ENCODE data around the gene RGS12. TPM values are rescaled to one million over a fixed set of nuclear protein-coding genes. Genes with fewer than 3 reads are reported as not detected.

RGS12 gene
- total RNA-seq, 4 donors from 2014 or later: 3.5 to 63.8 (median 40.1) TPM

DNA sequence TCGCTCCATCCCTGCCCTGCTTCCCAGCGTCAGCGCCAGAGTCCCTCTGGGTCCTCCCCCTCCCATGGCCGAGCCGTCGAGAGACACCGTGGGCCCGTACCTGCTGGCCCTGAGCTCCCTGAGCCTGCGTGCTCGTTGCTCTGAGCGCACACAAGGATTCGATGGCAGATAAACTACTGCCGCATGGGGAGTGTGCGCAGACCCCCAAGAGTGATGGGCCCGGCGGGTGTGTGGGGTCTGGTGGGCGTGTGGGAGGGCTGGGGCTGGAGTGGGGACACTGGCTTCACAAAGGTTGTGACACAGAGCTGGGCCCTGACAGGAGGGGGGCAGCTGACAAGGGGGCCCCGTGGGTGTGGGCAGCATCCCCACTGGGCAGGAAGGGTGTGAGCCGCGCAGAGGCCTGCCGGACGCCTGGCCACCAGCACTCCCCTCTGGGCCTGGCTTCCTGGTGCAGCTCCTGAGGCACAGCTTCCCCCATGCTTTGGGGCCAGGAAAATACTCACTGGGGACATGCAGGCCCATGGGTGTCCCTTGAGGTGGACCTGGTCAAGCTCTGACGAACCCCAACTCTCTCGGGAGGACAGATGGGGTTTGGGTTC lies 4.8 kb upstream of the RGS12 start:
- no peak for TF ChIP-seq POLR2A (IDR thresholded peaks at IDR 0.05)
- TF ChIP-seq, protein P1, sequence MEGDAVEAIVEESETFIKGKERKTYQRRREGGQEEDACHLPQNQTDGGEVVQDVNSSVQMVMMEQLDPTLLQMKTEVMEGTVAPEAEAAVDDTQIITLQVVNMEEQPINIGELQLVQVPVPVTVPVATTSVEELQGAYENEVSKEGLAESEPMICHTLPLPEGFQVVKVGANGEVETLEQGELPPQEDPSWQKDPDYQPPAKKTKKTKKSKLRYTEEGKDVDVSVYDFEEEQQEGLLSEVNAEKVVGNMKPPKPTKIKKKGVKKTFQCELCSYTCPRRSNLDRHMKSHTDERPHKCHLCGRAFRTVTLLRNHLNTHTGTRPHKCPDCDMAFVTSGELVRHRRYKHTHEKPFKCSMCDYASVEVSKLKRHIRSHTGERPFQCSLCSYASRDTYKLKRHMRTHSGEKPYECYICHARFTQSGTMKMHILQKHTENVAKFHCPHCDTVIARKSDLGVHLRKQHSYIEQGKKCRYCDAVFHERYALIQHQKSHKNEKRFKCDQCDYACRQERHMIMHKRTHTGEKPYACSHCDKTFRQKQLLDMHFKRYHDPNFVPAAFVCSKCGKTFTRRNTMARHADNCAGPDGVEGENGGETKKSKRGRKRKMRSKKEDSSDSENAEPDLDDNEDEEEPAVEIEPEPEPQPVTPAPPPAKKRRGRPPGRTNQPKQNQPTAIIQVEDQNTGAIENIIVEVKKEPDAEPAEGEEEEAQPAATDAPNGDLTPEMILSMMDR (IDR thresholded peaks at IDR 0.05): no peak
- DNase-seq: no peak
- no peaks in the 10 kb centered on the region for H3K9me3 ChIP-seq
- H3K4me1 ChIP-seq: peaks cover 0 to 5% of the 10 kb centered on the region in 2 donors
- H3K27me3 ChIP-seq: no peaks in the 10 kb centered on the region
- H3K27ac ChIP-seq: no peak overlapping the region
- intact Hi-C loops (cut with DNase I; ENCODE audit: low total_unique reads): no loop called here
- no peak overlapping the region for H3K4me3 ChIP-seq
- no peaks in the 10 kb centered on the region for H3K36me3 ChIP-seq

DNA sequence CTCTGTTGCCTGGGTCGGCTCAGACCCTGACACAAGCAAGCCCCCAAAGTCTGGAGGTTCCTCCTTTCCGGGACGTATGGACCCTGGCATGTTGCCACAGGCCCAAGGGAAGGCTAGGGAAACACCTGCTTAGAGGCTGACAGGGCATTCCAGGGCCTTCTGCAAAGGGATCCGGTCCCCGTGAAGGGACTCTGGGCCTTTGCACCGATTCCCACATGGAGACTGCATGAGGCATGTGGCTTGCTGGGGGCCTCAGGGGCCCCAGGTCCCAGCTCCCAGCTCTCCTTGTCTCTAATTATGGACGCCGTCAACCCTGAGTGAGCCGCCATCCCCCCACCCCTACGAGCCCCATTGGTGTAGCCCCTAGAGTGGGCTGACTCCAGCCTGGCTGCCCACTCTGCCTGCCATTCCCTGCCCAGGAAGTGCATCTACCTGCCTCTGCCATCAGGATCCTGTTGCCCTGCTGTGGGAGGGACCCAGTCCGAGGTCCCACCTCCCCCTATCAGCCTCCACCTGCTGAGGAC lies 4.2 kb upstream of the RGS12 start:
- Histone ChIP-seq H3K4me3 (no peak overlapping the region), H3K27me3 (no peaks in the 10 kb centered on the region), H3K36me3 (no peaks in the 10 kb centered on the region), H3K4me1 (peaks cover 0 to 6% of the 10 kb centered on the region in 2 donors), H3K27ac (no peak overlapping the region), H3K9me3 (no peaks in the 10 kb centered on the region)
- intact Hi-C loops (cut with DNase I; ENCODE audit: low total_unique reads): no loop called here
- no peak for TF ChIP-seq POLR2A (IDR thresholded peaks at IDR 0.05)
- TF ChIP-seq, protein P1 (IDR thresholded peaks at IDR 0.05): no peak
- no peak for DNase-seq

DNA sequence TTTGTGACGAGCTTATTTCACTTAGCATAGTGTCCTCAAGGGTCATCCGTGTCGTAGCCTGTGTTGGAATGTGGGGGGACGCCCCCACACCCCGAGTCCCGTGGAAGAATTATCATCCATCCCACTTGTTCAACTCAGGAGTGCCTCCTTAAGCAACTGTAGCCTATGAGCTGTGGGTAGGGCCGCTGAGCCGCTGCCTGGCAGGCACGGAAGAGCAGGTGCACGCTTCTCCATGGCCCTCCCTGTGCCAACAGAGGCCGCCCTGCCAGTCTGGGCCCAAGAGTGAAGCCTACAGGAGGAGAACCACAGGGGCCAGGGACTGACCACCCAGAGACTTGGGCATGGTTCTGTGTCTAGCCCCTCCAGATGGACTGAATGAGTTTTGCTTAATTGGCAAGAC lies 2.3 kb upstream of the RGS12 start:
- Histone ChIP-seq H3K9me3 (no peaks in the 10 kb centered on the region), H3K27me3 (no peaks in the 10 kb centered on the region), H3K27ac (no peak overlapping the region), H3K4me3 (no peak overlapping the region), H3K4me1 (peaks cover 4 to 11% of the 10 kb centered on the region in 2 donors), H3K36me3 (no peaks in the 10 kb centered on the region)
- no peak for TF ChIP-seq POLR2A (IDR thresholded peaks at IDR 0.05)
- TF ChIP-seq, protein P1 (IDR thresholded peaks at IDR 0.05): no peak
- no peak for DNase-seq
- intact Hi-C loops (cut with DNase I; ENCODE audit: low total_unique reads): loop anchor here (5.0 kb wide), 1 partner anchor 242 kb away; the partner anchor contains the start of gene LRPAP1

DNA sequence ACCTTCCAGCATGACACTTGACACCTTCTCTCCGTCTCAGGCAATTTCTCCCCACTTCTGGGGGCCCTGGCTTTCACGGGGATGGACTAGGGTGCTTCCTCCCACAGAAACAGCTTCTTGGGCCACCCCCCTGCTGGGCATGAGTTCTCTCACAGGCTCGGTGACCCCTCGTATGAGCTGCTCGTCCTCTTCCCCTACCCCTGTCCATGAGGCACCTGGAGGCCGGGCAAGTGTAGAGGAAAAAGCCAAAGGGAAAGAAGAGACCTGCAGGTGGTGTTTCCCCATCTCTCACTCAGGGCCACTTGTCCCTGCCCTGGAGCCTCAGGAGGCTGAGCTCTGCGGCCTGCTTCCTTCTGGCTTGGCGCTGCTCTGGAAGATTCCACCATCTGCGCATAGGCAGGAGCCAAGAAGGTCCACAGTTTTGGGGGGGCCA lies 1.9 kb upstream of the RGS12 start:
- DNase-seq: no peak
- Histone ChIP-seq H3K4me1 (peaks cover 4 to 11% of the 10 kb centered on the region in 2 donors), H3K36me3 (no peaks in the 10 kb centered on the region), H3K27ac (no peak overlapping the region), H3K4me3 (no peak overlapping the region), H3K27me3 (no peaks in the 10 kb centered on the region), H3K9me3 (no peaks in the 10 kb centered on the region)
- TF ChIP-seq POLR2A (IDR thresholded peaks at IDR 0.05): no peak
- TF ChIP-seq, protein P1 (IDR thresholded peaks at IDR 0.05): no peak
- intact Hi-C loops (cut with DNase I; ENCODE audit: low total_unique reads): loop anchor here (5.0 kb wide), 1 partner anchor 241 kb away; the partner anchor contains the start of gene LRPAP1

DNA sequence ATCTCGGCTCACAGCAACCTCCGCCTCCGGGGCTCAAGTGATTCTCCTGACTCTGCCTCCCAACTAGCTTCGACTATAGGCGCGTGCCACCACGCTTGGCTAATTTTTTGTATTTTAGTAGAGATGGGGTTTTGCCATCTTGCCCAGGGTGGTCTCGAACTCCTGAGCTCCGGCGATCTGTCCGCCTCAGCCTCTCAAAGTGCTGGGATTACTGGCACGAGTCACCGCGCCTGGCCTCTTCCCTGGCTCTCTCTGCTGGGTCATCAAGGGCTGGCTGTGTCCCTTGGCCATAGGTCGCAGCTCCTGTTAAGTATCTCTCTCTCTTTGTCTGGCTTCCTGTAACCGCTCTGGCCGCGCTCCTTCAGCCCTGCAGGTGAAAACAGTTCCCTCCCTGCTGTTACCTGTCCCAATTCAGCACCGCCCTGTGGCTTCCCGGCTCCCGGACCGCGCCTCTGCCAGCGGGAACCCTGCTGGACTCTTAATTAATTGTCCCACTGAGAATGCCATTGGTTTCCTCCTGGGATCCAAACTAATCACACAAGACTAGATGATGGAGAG lies 1.3 kb upstream of the RGS12 start:
- no peak for DNase-seq
- Histone ChIP-seq H3K9me3 (no peaks in the 10 kb centered on the region), H3K36me3 (no peaks in the 10 kb centered on the region), H3K4me1 (peaks cover 4 to 11% of the 10 kb centered on the region in 2 donors), H3K27me3 (no peaks in the 10 kb centered on the region), H3K27ac (peak overlapping the region; percentile 81 to 90), H3K4me3 (peak overlapping the region; percentile 68 to 76)
- intact Hi-C loops (cut with DNase I; ENCODE audit: low total_unique reads): loop anchor here (5.0 kb wide), 1 partner anchor 241 kb away; the partner anchor contains the start of gene LRPAP1
- TF ChIP-seq, protein P1 (IDR thresholded peaks at IDR 0.05): no peak
- no peak for TF ChIP-seq POLR2A (IDR thresholded peaks at IDR 0.05)
